Right lobe of liver (tissue), 4 donors: ENCODE measurements around the gene CACNA2D3.

Experiments
- CTCF ChIP-seq, 4 donors: fragments of 200-600 bp in 3 of 4; fragments of 450-650 bp in 1 of 4; IDR thresholded peaks; one replicate each; pipeline versions ENCODE4 v1.5.1 to v1.8.0; 2016 to 2022; ENCODE audit warnings: antibody characterized with exemption in 4 of 4, mild to moderate bottlenecking in 2 of 4
- POLR2A ChIP-seq: fragments of 450-650 bp; IDR thresholded peaks from one replicate; pipeline ENCODE4 v1.6.1; 2017; ENCODE audit warnings: antibody characterized with exemption, mild to moderate bottlenecking
- donor health status: DM: no; HTN: no; CAD: no.
- donor health status: DM: no; HTN: no; CAD: no.
- donor health status: DM: no; HTN: yes; CAD: no.

GRCh38 chr3:54378184-54378583 is 255.8 kb downstream of the CACNA2D3 start:
- TF ChIP-seq CTCF (IDR thresholded peaks at IDR 0.05) (no peak), POLR2A (no peak)
